HL-60 (cell line): ENCODE measurements around the gene BCAT1.
"Not testable (repeated sequence)": the region's sequence is repeated elsewhere in the genome, so short reads cannot be mapped to it uniquely, and the experiment has no call there.

ENCODE experiments used
- DNase-seq, 2 experiments: peaks; one replicate each; pipeline ENCODE4 v3.0.0-alpha.2; 2010 to 2020; ENCODE audit warnings: low read depth in 1 of 2, low spot score in 1 of 2
- H3K27ac ChIP-seq: fragments of 250-450 bp; sonication (Bioruptor Pico); replicated peaks from 2 replicates; pipeline ENCODE4 v1.5.1; 2020; ENCODE audit warnings: mild to moderate bottlenecking, moderate library complexity
- H3K27me3 ChIP-seq: fragments of 250-450 bp; sonication (Bioruptor Pico); 2 replicates; pipeline ENCODE4 v1.5.1; 2021; ENCODE audit warnings: mild to moderate bottlenecking, moderate library complexity; ENCODE audit not compliant: insufficient read depth, poor library complexity, severe bottlenecking
- H3K4me3 ChIP-seq: replicated peaks from 2 replicates; pipeline ENCODE4 v1.5.1; 2011; ENCODE audit warnings: mild to moderate bottlenecking, control low read depth, low read length; ENCODE audit not compliant: insufficient read depth
- GABPA ChIP-seq: IDR thresholded peaks from 2 replicates; pipeline ENCODE4 v1.6.1; 2012; ENCODE audit warnings: low read depth
- POLR2AphosphoS5 ChIP-seq: IDR thresholded peaks from 2 replicates; pipeline ENCODE4 v1.6.1; 2012; ENCODE audit warnings: low read depth
- SPI1 ChIP-seq: IDR thresholded peaks from 2 replicates; pipeline ENCODE4 v1.6.1; 2012; ENCODE audit warnings: low read depth, mild to moderate bottlenecking, borderline replicate concordance
- TF ChIP-seq, protein P1 (sequence below): IDR thresholded peaks from one replicate; pipeline ENCODE4 v1.5.1; 2011; ENCODE audit warnings: low read length, control low read depth, inconsistent platforms; ENCODE audit not compliant: insufficient read depth
- TF ChIP-seq, protein P2 (sequence below): IDR thresholded peaks from 2 replicates; pipeline ENCODE4 v1.6.1; 2012; ENCODE audit warnings: low read depth; ENCODE audit not compliant: insufficient replicate concordance

BCAT1 gene

GRCh38 chr12:24931666-24932405, 17.1 kb downstream of the BCAT1 start:
- TF ChIP-seq POLR2AphosphoS5 (peak; percentile 52; the same call in 1 of the 2 replicates), SPI1 (peak; percentile 94)
- TF ChIP-seq, protein P1, sequence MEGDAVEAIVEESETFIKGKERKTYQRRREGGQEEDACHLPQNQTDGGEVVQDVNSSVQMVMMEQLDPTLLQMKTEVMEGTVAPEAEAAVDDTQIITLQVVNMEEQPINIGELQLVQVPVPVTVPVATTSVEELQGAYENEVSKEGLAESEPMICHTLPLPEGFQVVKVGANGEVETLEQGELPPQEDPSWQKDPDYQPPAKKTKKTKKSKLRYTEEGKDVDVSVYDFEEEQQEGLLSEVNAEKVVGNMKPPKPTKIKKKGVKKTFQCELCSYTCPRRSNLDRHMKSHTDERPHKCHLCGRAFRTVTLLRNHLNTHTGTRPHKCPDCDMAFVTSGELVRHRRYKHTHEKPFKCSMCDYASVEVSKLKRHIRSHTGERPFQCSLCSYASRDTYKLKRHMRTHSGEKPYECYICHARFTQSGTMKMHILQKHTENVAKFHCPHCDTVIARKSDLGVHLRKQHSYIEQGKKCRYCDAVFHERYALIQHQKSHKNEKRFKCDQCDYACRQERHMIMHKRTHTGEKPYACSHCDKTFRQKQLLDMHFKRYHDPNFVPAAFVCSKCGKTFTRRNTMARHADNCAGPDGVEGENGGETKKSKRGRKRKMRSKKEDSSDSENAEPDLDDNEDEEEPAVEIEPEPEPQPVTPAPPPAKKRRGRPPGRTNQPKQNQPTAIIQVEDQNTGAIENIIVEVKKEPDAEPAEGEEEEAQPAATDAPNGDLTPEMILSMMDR = no peak
- peak overlapping the region; percentile 36 for H3K27ac ChIP-seq
- H3K27me3 ChIP-seq = no peaks in the 10 kb centered on the region
- H3K4me3 ChIP-seq = no peak overlapping the region
- DNase-seq = peak in 1 of 2 experiments; percentile 86

DNA sequence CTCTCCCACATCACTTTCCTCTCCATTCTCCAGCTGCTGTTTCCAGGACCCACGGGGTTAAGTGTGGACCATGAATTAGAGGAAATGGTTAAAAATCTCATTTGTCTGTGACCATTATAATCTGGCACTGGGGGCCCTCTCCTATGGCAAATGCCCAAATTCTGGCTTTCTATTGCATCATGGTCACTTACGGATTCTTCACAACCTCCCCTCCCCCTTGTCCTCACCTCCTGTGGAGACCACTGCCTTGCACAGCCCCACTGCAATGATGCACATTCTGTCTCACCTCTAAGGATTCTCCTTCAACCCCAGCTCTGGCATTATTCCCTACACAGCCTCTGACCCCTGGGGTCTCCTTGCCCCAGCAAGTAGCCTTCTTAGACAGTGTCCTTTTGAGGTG, 18.9 kb downstream of the BCAT1 start:
- TF ChIP-seq, protein P1 = no peak
- TF ChIP-seq, protein P2, sequence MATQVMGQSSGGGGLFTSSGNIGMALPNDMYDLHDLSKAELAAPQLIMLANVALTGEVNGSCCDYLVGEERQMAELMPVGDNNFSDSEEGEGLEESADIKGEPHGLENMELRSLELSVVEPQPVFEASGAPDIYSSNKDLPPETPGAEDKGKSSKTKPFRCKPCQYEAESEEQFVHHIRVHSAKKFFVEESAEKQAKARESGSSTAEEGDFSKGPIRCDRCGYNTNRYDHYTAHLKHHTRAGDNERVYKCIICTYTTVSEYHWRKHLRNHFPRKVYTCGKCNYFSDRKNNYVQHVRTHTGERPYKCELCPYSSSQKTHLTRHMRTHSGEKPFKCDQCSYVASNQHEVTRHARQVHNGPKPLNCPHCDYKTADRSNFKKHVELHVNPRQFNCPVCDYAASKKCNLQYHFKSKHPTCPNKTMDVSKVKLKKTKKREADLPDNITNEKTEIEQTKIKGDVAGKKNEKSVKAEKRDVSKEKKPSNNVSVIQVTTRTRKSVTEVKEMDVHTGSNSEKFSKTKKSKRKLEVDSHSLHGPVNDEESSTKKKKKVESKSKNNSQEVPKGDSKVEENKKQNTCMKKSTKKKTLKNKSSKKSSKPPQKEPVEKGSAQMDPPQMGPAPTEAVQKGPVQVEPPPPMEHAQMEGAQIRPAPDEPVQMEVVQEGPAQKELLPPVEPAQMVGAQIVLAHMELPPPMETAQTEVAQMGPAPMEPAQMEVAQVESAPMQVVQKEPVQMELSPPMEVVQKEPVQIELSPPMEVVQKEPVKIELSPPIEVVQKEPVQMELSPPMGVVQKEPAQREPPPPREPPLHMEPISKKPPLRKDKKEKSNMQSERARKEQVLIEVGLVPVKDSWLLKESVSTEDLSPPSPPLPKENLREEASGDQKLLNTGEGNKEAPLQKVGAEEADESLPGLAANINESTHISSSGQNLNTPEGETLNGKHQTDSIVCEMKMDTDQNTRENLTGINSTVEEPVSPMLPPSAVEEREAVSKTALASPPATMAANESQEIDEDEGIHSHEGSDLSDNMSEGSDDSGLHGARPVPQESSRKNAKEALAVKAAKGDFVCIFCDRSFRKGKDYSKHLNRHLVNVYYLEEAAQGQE = no peak
- TF ChIP-seq SPI1 = no peak
- TF ChIP-seq POLR2AphosphoS5 = no peak
- TF ChIP-seq GABPA = no peak
- Histone ChIP-seq H3K4me3 (no peak overlapping the region), H3K27ac (no peak overlapping the region), H3K27me3 (no peaks in the 10 kb centered on the region)
- no peak for DNase-seq

DNA sequence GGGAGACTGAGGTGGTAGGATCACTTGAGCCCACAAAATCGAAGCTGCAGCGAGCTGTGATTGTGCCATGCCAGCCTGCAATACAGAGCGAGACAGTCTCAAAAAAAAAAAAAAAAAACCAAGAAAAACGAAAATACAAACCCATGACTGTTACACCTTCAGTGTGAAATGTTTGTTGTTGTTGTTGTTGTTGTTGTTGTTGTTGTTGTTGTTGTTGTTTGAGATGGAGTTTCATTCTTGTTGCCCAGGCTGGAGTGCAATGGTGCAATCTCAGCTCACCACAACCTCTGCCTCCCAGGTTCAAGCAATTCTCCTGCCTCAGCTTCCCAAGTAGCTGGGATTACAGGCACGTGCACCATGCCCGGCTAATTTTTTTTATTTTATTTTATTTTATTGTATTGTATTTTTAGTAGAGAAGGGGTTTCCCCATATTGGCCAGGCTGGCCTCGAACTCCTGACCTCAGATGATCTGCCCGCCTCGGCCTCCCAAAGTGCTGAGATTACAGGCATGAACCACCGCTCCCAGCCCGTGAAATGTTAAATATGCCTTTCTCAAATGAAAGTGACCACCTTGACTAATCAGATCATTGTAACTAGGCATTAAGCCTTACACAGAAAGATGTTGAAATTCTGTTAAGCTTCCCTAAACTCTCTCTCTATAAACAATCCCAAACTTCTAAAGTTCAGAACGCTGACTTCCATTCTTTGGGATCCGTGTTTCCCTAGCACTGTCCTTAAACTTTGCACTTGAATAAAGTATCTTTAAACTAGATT, 20.2 kb downstream of the BCAT1 start:
- DNase-seq, H3K27me3 ChIP-seq, H3K4me3 ChIP-seq, H3K27ac ChIP-seq: not testable (repeated sequence)

- no peak for DNase-seq
- no peak overlapping the region for H3K4me3 ChIP-seq
- H3K27me3 ChIP-seq = no peaks in the 10 kb centered on the region
- TF ChIP-seq, protein P1 = no peak
- no peak for TF ChIP-seq POLR2AphosphoS5
- TF ChIP-seq, protein P2 = no peak
- no peak for TF ChIP-seq SPI1
- no peak for TF ChIP-seq GABPA
- H3K27ac ChIP-seq = no peak overlapping the region
These were observed 20.8 kb downstream of the BCAT1 start for GRCh38 chr12:24928131-24928530.

GRCh38 chr12:24926080-24926479, 22.8 kb downstream of the BCAT1 start:
- DNase-seq, H3K4me3 ChIP-seq, H3K27me3 ChIP-seq, H3K27ac ChIP-seq: not testable (repeated sequence)
